ENCODE data around the gene IRGM. TPM values are rescaled to one million over a fixed set of nuclear protein-coding genes. Genes with fewer than 3 reads are reported as not detected.

Gene IRGM
- total RNA-seq, 2 donors from 2014 or later, result not detected

GRCh38 chr5:150862070-150862469 lies 15.7 kb downstream of the IRGM start:
- no peak for DNase-seq
- Histone ChIP-seq H3K9me3 (peaks cover 0 to 13% (median 0%) of the 10 kb centered on the region in 3 donors), H3K27ac (no peak overlapping the region), H3K36me3 (replicated peaks in 1 of 2; ENCODE audit: insufficient read depth in 1 of 2, low read depth in 2 of 2) (no peaks in the 10 kb centered on the region), H3K27me3 (no peaks in the 10 kb centered on the region), H3K4me1 (no peaks in the 10 kb centered on the region), H3K4me3 (no peak overlapping the region)
- WGBS, 2 donors, result 64 to 100% methylated on average over 1 of the region's 1 CpG
- intact Hi-C loops (cut with DNase I), result no loop called here
- TF ChIP-seq POLR2A (IDR thresholded peaks at IDR 0.05), result no peak
- TF ChIP-seq, protein P1, sequence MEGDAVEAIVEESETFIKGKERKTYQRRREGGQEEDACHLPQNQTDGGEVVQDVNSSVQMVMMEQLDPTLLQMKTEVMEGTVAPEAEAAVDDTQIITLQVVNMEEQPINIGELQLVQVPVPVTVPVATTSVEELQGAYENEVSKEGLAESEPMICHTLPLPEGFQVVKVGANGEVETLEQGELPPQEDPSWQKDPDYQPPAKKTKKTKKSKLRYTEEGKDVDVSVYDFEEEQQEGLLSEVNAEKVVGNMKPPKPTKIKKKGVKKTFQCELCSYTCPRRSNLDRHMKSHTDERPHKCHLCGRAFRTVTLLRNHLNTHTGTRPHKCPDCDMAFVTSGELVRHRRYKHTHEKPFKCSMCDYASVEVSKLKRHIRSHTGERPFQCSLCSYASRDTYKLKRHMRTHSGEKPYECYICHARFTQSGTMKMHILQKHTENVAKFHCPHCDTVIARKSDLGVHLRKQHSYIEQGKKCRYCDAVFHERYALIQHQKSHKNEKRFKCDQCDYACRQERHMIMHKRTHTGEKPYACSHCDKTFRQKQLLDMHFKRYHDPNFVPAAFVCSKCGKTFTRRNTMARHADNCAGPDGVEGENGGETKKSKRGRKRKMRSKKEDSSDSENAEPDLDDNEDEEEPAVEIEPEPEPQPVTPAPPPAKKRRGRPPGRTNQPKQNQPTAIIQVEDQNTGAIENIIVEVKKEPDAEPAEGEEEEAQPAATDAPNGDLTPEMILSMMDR (IDR thresholded peaks at IDR 0.05), result no peak
- ATAC-seq, result no peak

DNA sequence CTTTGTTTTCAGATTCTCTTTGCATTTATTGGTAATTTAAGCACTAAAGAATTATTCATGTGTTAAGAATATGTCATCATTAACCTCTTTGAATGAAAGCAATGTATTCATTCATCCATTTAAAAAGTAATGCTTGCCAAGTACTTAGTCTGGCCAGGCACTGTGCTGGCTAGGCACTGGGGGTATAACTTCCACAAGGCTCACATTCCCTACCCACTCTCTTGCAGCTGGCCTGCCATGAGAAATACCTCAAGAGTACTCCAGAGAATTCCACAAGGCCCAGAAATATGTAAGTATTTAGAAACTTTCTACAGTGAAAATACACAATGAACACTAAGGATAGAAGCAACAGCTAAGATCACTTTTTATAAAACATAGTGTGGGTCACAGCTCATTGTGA lies 33.0 kb downstream of the IRGM start:
- Histone ChIP-seq H3K4me3 (no peak overlapping the region), H3K27me3 (no peaks in the 10 kb centered on the region), H3K36me3 (replicated peaks in 1 of 2; ENCODE audit: insufficient read depth in 1 of 2, low read depth in 2 of 2) (no peaks in the 10 kb centered on the region), H3K9me3 (peaks cover 0 to 5% (median 0%) of the 10 kb centered on the region in 3 donors), H3K27ac (no peak overlapping the region), H3K4me1 (no peaks in the 10 kb centered on the region)
- intact Hi-C loops (cut with DNase I), result no loop called here
- no peak for DNase-seq
- ATAC-seq, result no peak
- no peak for TF ChIP-seq POLR2A (IDR thresholded peaks at IDR 0.05)
- TF ChIP-seq, protein P1 (IDR thresholded peaks at IDR 0.05), result no peak

- TF ChIP-seq, protein P1 (IDR thresholded peaks at IDR 0.05), result no peak
- no peak for TF ChIP-seq POLR2A (IDR thresholded peaks at IDR 0.05)
- intact Hi-C loops (cut with DNase I), result no loop called here
These were observed 49.4 kb downstream of the IRGM start for GRCh38 chr5:150895431-150896428.

More at GRCh38 chr5:150895431-150896428, 49.4 kb downstream of the IRGM start:
- Histone ChIP-seq H3K36me3 (replicated peaks in 1 of 2; ENCODE audit: insufficient read depth in 1 of 2, low read depth in 2 of 2) (peaks cover 6 to 14% of the 10 kb centered on the region in 2 donors), H3K4me1 (no peaks in the 10 kb centered on the region), H3K27me3 (no peaks in the 10 kb centered on the region), H3K9me3 (peaks cover 0 to 73% (median 2%) of the 10 kb centered on the region in 3 donors), H3K27ac (no peak overlapping the region), H3K4me3 (no peak overlapping the region)
- DNase-seq (no peak), ATAC-seq (no peak)
- 91 to 94% methylated on average over 8 of the region's 8 CpGs for WGBS, 2 donors

Other genes with a start within 250 kb of the IRGM start
- gene SYNPO, start 205.9 kb upstream of the IRGM start, total RNA-seq, result 10 to 100 TPM; 18.4 to 40.9 TPM
- under 1 TPM in 1 of 2 donors, not detected in 1; 0.26 TPM for gene MYOZ3, start 185.3 kb upstream of the IRGM start, total RNA-seq
- gene RBM22, start 145.5 kb upstream of the IRGM start, total RNA-seq, result 10 to 100 TPM; 22.8 to 28.7 TPM
- gene DCTN4, start 87.5 kb upstream of the IRGM start, total RNA-seq, result 10 to 100 TPM; 30.6 to 49.4 TPM
- gene SMIM3, start 67.8 kb upstream of the IRGM start, total RNA-seq, result 10 to 100 TPM; 40.2 to 51.6 TPM
- gene ZNF300, start 58.5 kb downstream of the IRGM start, total RNA-seq, result 1 to 10 TPM; 4.7 to 7.9 TPM
- 1,000 to 10,000 TPM in 1 of 2 donors, 100 to 1,000 TPM in 1; 686 to 1,482 TPM for gene GPX3, start 174.1 kb downstream of the IRGM start, total RNA-seq
- gene TNIP1, start 234.5 kb downstream of the IRGM start, total RNA-seq, result 100 to 1,000 TPM in 1 of 2 donors, 10 to 100 TPM in 1; 89.3 to 111 TPM

All from body of pancreas (tissue), 4 donors.